C1 segment of cervical spinal cord (tissue), 14 donors: Measurements from ENCODE around the gene ELF3.
"Not testable (repeated sequence)": the region's sequence is repeated elsewhere in the genome, so short reads cannot be mapped to it uniquely, and the experiment has no call there.

Experiments
- DNase-seq, 14 donors: peaks; one replicate each; lab custom pipeline; 2025; lab: John Stamatoyannopoulos, UW

The ELF3 gene

DNA sequence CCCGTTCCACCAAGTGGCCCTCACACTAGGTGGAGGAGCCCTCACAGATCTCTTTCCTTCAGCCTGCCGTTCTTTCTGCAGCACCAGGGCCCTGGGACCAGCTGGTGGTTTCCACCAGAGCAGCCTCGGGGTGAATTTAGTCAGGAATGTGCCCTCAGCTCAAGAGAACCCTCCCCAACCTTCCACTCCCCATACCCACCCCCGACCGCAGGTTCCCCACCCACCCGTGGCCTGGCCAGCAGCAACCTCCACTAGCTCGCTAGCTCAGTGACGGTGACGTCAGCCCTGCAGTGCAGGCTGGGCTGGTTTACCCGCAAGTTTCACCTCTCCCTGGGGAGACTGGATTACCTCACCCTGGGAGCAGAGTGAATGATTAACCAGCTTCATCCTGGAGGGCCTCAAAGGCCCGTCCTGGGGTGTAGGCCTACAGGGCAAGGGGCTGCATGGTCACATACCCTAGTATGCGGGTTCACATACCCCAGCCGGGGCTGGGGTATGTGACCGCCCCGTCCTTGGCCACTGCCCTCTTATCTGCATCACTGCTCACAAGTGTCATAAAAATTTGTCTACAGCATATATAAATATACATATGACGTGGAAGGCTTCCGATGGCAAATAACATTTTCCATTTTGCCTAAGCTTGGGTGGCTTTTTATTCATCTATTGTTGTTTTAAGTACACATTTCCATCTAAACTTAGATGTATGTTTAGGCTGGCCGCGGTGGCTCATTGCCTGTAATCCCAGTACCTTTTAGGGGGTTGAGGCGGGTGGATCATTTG is 24.5 kb downstream of the ELF3 start:
- DNase-seq = no peak

DNA sequence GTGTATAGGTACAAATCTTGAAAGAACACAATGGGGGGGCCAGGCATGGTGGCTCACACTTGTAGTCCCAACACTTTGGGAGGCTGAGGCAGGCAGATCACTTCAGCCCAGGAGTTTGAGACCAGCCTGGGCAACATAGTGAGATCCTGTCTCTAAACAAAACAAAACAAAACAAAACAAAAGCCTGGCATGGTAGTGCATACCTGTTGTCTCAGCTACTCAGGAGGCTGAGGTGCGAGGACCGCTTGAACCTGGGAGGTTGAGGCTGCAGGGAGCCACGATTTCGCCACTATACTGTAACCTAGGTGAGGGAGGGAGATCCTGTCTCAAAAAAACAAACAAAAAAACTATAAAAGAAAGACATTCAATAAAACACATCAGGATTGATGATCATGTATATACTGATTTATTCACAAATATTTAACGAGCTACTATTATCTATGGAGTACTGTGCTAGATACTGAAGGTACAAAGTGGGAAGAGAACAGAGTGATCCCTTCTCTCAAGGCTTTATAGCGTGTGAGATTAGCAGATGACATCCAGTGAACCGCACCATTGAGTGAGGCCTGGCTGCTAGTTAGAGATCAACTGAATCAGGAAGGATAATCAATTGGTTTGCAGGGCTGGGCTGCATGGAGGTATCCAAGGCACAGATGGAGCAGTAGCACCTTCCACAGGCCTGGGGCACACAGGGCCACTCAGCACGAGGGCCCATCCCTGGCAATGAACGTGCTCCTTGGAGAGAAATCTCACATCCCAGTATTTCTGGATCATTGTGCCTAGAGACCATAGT is 26.4 kb downstream of the ELF3 start:
- no peak for DNase-seq

DNA sequence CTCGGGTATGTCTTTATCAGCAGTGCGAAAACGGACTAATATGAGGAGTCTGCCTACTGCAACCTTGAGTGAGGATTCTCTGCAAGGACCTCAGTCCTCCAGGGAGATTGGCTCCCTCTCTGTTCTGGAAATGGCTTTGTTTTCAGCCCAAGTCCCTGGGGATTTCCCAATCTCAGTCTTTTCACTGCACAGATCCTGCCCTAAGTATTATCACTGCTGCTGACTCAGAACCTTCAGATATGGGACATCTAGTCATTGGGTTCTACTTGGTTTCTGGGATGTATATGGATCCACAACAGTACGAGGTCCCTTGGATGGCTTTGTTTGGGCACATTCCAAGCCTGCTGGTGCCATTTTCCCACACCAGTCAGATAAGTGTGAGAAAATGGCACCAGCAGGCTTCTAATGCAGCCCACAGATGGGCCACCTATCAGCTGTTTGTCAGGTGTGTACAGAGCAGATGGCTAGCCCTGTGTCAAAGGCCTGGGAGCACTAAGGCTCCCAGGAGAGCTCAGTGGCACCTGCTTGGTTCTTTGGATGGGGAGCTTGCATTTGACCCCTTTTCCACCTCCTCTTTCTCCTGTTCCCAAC is 27.4 kb downstream of the ELF3 start:
- no peak for DNase-seq

DNA sequence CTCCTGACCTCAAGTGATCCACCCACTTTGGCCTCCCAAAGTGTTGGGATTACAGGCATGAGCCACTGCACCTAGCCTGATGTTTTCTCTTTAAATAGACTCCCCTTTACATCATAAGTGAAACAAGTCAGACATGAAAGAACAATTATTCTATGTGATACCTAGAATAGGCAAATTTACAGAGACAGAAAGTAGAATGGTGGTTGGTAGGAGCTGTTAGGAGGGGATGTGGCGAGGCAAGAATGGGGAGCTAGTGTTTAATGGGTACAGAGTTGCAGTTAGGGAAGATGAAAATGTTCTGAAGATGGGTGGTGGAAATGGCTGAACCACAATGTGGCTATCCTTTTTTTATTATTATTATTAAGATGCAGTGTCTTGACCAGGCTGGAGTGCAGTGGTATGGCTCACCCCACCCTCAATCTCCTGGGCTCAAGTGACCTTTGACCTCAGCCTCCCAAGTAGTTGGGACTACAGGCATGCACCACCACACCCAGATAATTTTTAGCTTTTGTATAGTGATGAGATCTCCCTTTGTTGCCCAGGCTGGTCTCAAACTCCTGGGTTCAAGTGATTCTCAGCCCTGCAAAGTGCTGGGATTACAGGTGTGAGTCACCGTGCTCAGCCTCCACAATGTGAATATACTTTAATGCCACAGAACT is 28.4 kb downstream of the ELF3 start:
- DNase-seq = no peak

DNA sequence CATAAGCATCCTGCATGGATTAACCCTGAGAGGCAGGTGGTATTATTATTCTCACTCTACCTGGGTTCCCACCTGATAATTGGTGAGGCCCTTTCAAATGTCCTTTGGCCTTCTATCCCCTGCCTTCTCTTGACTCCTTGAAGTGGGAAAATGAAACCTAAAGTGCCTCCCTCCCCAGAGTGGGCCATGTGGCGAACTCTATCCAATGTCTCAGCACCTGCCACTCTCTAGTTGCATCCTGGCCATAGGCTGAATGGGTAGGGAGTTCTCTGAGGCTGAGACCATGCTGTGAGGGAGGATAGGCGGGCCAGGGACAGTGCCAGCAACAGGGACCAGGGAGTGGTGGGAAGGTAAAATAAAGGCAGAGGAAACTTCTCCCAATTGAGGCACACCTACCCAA is 35.3 kb downstream of the ELF3 start:
- DNase-seq = no peak

DNA sequence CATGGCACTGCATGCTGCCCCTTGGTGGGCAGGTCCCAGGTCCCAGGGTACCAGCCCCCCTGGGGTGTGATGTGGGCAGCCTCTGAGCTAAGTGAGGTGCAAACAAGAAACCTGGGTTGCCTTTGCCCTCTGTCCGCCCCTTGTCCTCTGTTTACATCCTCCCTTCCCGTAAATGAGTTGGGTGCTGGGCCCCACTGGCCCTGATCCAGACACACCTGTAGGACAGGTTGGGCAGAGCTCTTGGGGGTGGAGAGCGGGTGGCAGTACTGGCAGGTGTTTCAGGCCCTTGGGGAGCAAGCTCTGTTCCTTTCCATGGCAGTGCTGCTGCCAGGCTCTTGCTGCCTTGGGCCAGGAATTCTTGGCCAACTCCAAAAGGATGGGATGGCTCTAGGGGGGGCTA is 35.8 kb downstream of the ELF3 start:
- no peak for DNase-seq

DNA sequence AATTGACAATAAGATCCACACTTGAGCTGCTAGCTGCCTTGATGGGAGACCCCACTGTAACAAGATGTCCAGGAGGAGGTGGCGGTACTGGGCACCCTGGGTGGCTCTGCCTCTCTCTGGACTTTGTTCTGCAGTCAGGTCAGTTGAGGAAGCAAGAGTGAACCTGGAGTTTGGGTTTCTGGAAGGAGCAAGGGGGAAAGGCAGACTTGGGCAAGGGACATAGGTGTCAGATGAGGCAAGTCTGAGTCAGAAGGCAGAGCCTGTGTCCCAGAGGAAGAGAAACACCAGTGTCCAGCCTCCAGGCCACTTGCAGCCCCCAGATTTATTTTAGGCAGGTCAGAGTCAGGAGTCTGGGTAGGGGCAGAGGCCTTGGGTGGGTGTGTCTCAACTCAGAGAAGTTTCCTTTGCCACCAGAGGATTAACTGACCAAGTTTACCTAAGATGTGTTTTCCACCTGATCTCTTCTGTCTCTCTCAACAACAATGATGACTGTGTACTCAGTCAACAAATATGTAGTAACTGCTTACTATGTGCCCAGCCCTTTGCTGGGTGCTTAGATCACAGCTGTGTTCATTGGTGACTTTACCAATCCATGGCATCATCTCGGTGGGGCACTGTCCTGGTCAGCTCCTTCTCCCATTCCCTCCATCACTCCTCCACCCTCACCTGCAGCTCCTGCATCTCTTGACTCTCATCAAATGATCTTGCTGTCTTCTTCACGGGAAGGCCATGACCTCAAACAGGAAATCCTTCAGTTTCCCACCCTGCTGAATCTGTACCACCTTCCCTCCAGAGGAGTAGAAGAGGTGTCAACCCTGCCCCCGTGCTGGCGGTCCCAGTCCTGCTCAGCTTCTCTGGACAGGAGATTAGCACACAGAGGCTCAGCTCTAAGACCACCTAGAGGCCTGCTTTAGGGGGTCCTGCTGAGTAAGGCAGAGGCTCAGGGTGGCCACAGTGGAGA is 36.6 kb downstream of the ELF3 start:
- peak in 1 of 14 donors; percentile 36 for DNase-seq

DNA sequence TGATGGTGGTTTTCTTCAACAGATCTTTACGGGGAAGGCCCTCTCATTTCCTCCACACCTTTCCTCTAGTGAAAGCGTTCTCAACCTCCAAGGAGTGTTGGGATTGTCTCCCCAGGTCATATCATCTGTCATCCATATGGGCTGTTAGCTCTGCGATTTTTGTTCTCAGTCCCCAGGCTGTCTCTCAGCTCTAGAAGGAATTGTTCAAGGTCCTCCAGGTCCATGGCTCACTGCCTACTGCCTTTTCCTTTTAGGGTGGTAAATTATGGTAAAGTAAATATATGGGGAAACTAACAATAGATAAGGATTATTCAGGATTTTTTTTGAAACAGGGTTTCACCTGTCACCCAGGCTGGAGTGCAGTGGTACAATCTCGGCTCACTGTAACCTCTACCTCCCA is 37.6 kb downstream of the ELF3 start:
- no peak for DNase-seq

DNA sequence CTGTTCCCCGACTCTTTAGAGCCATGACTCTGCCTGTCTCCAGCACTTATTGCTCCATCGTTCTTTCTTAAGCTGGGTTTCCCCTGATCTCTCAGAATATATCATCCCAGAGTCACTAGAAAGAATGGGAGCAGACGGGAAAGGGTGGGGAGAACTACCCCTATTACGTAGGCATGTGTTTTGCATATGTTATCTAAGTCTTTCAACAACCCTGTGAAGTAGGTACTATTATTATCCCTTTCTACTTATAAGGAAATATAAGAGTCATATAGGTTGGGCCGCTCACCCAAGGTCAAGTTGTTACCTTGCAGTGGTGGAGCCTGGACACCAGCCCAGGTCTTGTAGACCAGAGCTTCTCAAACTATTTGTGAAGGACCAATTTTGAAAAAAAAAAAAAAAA is 38.7 kb downstream of the ELF3 start:
- DNase-seq = no peak

DNA sequence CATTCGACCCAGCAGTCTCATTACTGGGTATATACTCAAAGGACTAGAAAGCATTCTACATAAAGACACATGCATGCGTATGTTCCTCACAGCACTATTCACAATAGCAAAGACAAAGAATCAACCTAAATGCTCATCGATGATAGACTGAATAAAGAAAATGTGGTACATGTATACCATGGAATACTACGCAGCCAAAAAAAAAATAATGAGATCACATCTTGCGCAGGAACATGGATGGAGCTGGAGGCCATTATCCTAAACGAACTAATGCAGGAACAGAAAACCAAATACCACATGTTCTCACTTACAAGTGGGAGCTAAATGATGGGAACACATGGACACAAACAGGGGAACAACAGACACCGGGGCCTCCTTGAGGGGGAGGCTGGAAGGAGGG is 43.7 kb downstream of the ELF3 start:
- no peak for DNase-seq

DNA sequence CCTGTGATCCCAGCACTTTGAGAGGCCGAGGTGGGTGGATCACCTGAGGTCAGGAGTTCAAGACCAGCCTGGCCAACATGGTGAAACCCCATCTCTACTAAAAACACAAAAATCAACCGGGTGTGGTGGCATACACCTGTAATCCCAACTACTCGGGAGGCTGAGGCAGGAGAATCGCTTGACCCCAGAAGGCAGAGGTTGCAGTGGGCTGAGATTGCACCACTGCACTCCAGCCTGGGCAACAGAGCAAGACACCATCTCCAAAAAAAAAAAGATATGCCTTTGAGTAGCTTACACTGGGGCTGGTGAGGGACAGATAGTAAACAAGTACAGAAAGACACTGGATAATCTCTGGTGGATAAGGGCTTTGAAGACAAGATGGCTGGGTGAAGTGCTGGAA is 44.3 kb downstream of the ELF3 start:
- DNase-seq = not testable (repeated sequence)

DNA sequence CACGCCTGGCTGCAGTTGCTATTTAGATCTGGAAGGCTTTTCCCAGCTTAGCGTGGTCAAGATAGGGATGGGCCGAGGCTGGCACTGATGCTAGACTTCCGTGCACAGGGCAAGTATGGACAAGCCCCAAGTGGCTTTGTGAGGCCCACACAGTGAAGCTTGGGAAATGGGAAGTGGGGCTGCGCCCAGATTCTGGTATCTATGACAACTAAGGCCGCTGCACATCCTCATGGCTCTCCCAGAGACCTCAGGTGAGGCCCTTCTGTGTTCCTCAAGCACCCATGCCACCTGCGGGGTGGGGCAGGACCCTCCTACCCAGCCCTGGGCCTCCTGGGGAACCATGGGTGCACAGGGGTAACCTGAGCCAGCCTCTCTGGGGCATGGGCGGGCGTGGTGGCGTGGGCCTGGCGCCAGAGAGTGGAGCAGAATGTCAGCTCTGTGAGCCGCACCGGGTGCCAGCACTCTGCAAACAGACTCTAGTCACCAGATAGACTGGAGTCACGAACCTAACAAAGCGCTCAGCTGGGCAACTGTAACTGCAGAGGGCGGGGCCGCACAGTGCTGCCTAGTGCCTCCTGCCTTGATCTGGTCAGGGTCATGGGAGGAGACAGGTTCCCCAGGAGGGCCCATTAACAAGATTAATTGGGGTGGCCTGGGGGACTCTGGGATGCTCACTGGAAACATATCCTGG is 46.4 kb downstream of the ELF3 start:
- no peak for DNase-seq

DNA sequence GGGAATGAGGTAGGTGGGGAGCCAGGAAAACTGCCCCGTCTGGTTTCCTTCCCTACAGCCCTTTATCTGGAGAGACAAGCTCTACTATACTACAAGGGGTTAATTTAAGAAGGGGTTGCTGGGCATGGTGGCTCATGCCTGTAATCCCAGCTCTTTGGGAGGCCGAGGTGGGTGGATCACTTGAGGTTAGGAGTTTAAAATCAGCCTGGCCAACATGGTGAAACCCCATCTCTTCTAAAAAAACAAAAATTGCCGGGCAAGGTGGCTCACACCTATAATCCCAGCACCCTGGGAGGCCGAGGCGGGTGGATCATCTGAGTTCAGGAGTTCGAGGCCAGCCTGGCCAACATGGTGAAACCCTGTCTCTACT is 46.9 kb downstream of the ELF3 start:
- DNase-seq = not testable (repeated sequence)

DNA sequence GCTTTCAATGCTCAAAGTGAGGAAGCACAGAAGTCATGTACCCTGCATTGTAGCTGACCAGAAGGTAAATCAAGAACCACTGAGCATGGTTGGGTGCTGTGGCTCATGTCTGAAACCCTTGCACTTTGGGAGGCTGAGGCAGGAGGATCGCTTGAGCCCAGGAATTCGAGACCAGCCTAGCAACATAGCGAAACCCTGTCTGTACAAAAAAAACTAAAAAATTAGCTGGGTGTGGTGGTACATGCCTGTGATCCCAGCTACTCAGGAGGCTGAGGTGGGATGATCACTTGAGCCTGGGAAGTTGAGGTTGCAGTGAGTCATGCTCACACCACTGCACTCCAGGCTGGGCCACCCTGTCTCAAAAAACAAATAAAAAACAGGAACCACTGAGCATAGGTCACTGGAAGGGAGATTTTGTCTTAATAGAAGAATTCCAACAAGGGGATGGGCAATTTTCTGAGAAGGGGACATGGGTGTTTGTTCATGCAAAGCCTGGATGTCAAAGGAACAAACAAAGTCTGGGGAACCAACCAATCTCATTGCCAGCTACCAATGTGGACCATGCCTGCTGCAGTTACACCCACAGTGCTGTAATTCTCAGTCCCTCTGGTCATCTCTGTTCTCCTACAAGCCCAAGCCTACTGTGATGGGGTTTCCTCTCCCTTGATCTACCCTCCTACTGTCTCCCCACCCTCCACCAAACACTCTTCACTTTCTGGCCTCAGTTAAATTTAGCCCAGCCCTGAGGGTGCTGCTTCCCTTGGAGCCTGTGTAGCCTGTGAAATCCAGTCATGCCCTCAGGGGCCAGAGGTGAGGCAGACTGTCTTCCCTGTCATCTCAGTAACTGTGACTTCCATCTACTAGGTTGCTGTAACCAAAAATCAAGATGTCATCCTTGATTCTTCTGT is 47.9 kb downstream of the ELF3 start:
- no peak for DNase-seq

DNA sequence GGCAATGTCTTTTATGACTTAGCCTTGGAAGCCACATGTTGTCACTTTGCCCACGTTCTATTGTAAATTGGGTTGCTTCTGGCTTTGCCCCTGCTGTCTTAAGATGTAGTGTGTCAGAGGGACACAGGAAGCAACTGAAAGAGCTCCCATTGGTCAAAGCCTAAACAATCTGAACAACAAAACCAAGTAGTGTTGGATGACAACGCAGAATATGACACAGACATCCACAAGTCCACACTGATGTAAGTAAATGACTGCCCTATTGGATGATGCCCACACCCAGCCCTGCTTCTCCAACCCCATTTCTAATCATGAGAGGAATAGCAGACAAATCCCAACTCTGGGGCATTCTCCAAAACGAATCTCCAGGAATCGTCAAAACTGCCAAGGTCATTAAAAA is 50.7 kb downstream of the ELF3 start:
- no peak for DNase-seq

DNA sequence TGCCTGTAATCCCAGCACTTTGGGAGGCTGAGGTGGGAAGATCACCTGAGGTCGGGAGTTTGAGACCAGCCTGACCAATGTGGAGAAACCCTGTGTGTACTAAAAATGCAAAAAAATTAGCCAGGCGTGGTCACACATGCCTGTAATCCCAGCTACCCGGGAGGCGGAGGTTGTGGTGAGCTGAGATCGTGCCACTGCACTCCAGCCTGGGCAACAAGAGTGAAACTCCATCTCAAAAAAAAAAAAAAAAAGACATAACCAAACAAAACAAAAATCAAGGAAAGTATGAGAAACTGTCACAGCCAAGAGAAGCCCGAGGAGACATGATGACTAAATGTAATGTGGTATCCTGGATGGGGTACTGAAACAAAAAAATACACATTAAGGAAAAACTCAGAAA is 51.4 kb downstream of the ELF3 start:
- DNase-seq = not testable (repeated sequence)

DNA sequence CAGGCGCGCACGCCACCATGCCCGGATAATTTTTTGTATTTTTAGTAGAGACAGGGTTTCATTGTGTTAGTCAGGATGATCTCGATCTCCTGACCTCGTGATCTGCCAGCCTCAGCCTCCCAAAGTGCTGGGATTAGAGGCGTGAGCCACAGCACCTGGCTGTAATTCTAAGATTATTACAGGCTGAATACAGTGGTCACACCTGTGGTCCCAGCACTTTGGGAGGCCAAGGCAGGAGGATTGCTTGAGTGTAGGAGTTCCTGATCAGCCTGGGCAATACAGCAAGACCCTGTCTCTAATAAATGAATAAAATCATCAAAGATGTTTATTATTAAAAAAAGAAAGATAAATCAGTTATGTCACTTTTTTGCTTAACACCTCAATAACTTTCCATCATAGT is 52.2 kb downstream of the ELF3 start:
- not testable (repeated sequence) for DNase-seq

DNA sequence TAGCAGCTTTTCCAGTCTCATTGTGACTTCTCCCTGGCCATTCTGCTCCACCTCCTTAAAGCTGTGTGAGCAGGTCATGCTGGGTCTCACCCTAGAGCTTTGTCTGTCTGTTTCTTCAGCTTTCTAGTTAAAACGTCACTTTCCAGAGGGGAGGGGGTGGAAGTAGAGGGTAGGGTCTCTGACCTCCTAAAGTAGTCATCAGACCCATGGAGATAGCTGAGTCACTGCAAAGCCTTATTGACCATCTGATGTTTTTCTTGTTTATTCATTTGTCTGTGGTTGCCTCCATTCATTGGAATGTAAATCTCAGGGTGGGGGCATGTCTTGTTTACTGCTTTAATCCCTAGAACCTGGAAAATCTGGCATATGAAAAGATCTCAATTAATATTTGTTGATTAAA is 52.7 kb downstream of the ELF3 start:
- no peak for DNase-seq

DNA sequence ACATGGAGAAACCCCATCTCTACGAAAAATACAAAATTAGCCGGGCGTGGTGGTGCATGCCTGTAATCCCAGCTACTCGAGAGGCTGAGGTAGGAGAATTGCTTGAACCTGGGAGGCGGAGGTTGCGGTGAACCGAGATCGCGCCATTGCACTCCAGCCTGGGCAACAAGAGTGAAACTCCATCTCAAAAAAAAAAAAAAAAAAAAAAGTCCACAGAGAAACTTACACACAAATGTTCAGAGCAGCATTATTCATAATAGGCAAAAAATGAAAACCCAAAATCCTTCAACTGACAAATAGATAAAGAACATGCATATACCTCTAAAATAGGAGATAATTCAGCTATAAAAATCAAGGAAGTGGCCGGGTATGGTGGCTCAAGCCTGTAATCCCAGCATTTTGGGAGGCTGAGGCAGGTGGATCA is 54.5 kb downstream of the ELF3 start:
- not testable (repeated sequence) for DNase-seq
